Astrocyte (in vitro differentiated cells and primary cell): Measurements from ENCODE around the gene SATB1.

Experiments used
- EZH2 ChIP-seq: IDR thresholded peaks from 2 replicates; pipeline ENCODE4 v1.6.1; 2012; ENCODE audit warnings: mild to moderate bottlenecking, low read length, inconsistent platforms; ENCODE audit not compliant: insufficient read depth
- TF ChIP-seq, protein P1 (sequence below): IDR thresholded peaks from 2 replicates; pipeline ENCODE4 v1.5.1; 2011; ENCODE audit warnings: low read depth, mild to moderate bottlenecking, inconsistent platforms, low read length, moderate library complexity; ENCODE audit not compliant: insufficient read depth

DNA sequence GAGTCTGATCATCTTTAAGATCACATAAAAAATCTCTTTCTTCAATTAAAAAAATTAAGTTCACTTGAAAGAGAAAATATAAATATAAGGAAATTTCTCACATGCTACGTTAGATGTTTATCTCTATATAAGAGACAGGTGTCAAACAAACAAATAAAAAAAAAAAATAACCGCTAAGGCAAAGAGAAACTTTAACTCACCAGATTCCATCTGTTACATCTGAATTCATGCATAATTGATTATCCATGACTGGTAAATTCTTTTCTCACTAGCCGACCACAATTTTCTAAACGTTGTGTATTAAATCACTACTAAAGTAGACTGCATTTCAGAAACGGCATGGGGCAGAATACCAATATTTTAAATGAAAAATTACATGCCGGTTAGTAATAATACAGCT is 9.6 kb upstream of the SATB1 start:
- TF ChIP-seq, protein P1, sequence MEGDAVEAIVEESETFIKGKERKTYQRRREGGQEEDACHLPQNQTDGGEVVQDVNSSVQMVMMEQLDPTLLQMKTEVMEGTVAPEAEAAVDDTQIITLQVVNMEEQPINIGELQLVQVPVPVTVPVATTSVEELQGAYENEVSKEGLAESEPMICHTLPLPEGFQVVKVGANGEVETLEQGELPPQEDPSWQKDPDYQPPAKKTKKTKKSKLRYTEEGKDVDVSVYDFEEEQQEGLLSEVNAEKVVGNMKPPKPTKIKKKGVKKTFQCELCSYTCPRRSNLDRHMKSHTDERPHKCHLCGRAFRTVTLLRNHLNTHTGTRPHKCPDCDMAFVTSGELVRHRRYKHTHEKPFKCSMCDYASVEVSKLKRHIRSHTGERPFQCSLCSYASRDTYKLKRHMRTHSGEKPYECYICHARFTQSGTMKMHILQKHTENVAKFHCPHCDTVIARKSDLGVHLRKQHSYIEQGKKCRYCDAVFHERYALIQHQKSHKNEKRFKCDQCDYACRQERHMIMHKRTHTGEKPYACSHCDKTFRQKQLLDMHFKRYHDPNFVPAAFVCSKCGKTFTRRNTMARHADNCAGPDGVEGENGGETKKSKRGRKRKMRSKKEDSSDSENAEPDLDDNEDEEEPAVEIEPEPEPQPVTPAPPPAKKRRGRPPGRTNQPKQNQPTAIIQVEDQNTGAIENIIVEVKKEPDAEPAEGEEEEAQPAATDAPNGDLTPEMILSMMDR = no peak
- no peak for TF ChIP-seq EZH2
